ENCODE data around the gene KRTAP5-3.

The KRTAP5-3 gene

GRCh38 chr11:1560002-1560648, 48.1 kb downstream of the KRTAP5-3 start:
- no peak overlapping the region for H3K4me3 ChIP-seq (ENCODE audit: low read length)
- no peak overlapping the region for H3K23ac ChIP-seq (ENCODE audit: low read length)
- no peak overlapping the region for H2BK15ac ChIP-seq (replicated peaks; ENCODE audit: low read depth)
- no peak overlapping the region for H2AK5ac ChIP-seq (ENCODE audit: low read length)
- H3K4me2 ChIP-seq (ENCODE audit: low read length): no peak overlapping the region
- H3K4me1 ChIP-seq (ENCODE audit: control insufficient read depth, low read depth, low read length): no peaks in the 10 kb centered on the region
- no peak overlapping the region for H2BK5ac ChIP-seq (ENCODE audit: low read length)
- H3K9ac ChIP-seq (ENCODE audit: low read length): no peak overlapping the region
- DNase-seq: no peak
- no peaks in the 10 kb centered on the region for H3K36me3 ChIP-seq (ENCODE audit: control insufficient read depth, insufficient read depth, low read length)
- no peak overlapping the region for H3K18ac ChIP-seq (ENCODE audit: low read length)
- H3K27ac ChIP-seq (ENCODE audit: low read depth, low read length): no peak overlapping the region
- WGBS (ENCODE audit: extremely low coverage, insufficient coverage, low lambda C conversion rate): no CpG with 5 or more reads among the region's 15 CpGs
- H4K5ac ChIP-seq (ENCODE audit: low read length): no peak overlapping the region
- H3K4ac ChIP-seq (ENCODE audit: low read depth, low read length): no peak overlapping the region
- no peak overlapping the region for H2BK120ac ChIP-seq (ENCODE audit: low read depth, low read length)
- no peaks in the 10 kb centered on the region for H3K79me2 ChIP-seq (ENCODE audit: control insufficient read depth, insufficient read depth, low read length)
- no peak overlapping the region for H4K8ac ChIP-seq (ENCODE audit: low read depth, low read length)
- H3K79me1 ChIP-seq (ENCODE audit: low read length): no peaks in the 10 kb centered on the region
- H3K27me3 ChIP-seq (ENCODE audit: insufficient read depth, low read length, poor library complexity): peaks cover 9% of the 10 kb centered on the region
- no peak overlapping the region for H3K56ac ChIP-seq (ENCODE audit: low read length)

- no peak overlapping the region for H3K56ac ChIP-seq (ENCODE audit: low read length)
- H3K23ac ChIP-seq (ENCODE audit: low read length): no peak overlapping the region
- H2AK5ac ChIP-seq (ENCODE audit: low read length): no peak overlapping the region
- no peak overlapping the region for H3K18ac ChIP-seq (ENCODE audit: low read length)
- H4K8ac ChIP-seq (ENCODE audit: low read depth, low read length): no peak overlapping the region
- H3K4me3 ChIP-seq (ENCODE audit: low read length): no peak overlapping the region
- no peak overlapping the region for H3K9ac ChIP-seq (ENCODE audit: low read length)
- no CpG with 5 or more reads among the region's 29 CpGs for WGBS (ENCODE audit: extremely low coverage, insufficient coverage, low lambda C conversion rate)
- H2BK120ac ChIP-seq (ENCODE audit: low read depth, low read length): no peak overlapping the region
- H2BK15ac ChIP-seq (replicated peaks; ENCODE audit: low read depth): no peak overlapping the region
- H2BK5ac ChIP-seq (ENCODE audit: low read length): no peak overlapping the region
- H3K4ac ChIP-seq (ENCODE audit: low read depth, low read length): no peak overlapping the region
- peaks cover 9% of the 10 kb centered on the region for H3K27me3 ChIP-seq (ENCODE audit: insufficient read depth, low read length, poor library complexity)
- H4K5ac ChIP-seq (ENCODE audit: low read length): no peak overlapping the region
- H3K4me1 ChIP-seq (ENCODE audit: control insufficient read depth, low read depth, low read length): no peaks in the 10 kb centered on the region
- H3K79me2 ChIP-seq (ENCODE audit: control insufficient read depth, insufficient read depth, low read length): no peaks in the 10 kb centered on the region
- no peak overlapping the region for H3K27ac ChIP-seq (ENCODE audit: low read depth, low read length)
- no peak overlapping the region for H3K4me2 ChIP-seq (ENCODE audit: low read length)
- no peaks in the 10 kb centered on the region for H3K79me1 ChIP-seq (ENCODE audit: low read length)
- no peaks in the 10 kb centered on the region for H3K36me3 ChIP-seq (ENCODE audit: control insufficient read depth, insufficient read depth, low read length)
- peak; percentile 53 for DNase-seq
Observed at GRCh38 chr11:1559111-1559951, 48.9 kb downstream of the KRTAP5-3 start.

- H3K36me3 ChIP-seq (ENCODE audit: control insufficient read depth, insufficient read depth, low read length): no peaks in the 10 kb centered on the region
- H3K18ac ChIP-seq (ENCODE audit: low read length): no peak overlapping the region
- no peak overlapping the region for H3K4me3 ChIP-seq (ENCODE audit: low read length)
- no peak overlapping the region for H3K56ac ChIP-seq (ENCODE audit: low read length)
- no peak overlapping the region for H2BK120ac ChIP-seq (ENCODE audit: low read depth, low read length)
- no peak overlapping the region for H2AK5ac ChIP-seq (ENCODE audit: low read length)
- no peak overlapping the region for H4K8ac ChIP-seq (ENCODE audit: low read depth, low read length)
- no peak overlapping the region for H3K23ac ChIP-seq (ENCODE audit: low read length)
- no peaks in the 10 kb centered on the region for H3K79me2 ChIP-seq (ENCODE audit: control insufficient read depth, insufficient read depth, low read length)
- no peak overlapping the region for H3K27ac ChIP-seq (ENCODE audit: low read depth, low read length)
- H3K4ac ChIP-seq (ENCODE audit: low read depth, low read length): no peak overlapping the region
- no peak overlapping the region for H3K4me2 ChIP-seq (ENCODE audit: low read length)
- DNase-seq: no peak
- no CpG with 5 or more reads among the region's 12 CpGs for WGBS (ENCODE audit: extremely low coverage, insufficient coverage, low lambda C conversion rate)
- no peak overlapping the region for H2BK5ac ChIP-seq (ENCODE audit: low read length)
- no peaks in the 10 kb centered on the region for H3K79me1 ChIP-seq (ENCODE audit: low read length)
- H4K5ac ChIP-seq (ENCODE audit: low read length): no peak overlapping the region
- no peaks in the 10 kb centered on the region for H3K4me1 ChIP-seq (ENCODE audit: control insufficient read depth, low read depth, low read length)
- peaks cover 11% of the 10 kb centered on the region for H3K27me3 ChIP-seq (ENCODE audit: insufficient read depth, low read length, poor library complexity)
- H3K9ac ChIP-seq (ENCODE audit: low read length): no peak overlapping the region
- no peak overlapping the region for H2BK15ac ChIP-seq (replicated peaks; ENCODE audit: low read depth)
Observed at GRCh38 chr11:1558775-1559110, 49.5 kb downstream of the KRTAP5-3 start.

- Histone ChIP-seq H4K5ac (ENCODE audit: low read length) (no peak overlapping the region), H3K56ac (ENCODE audit: low read length) (no peak overlapping the region), H3K4ac (ENCODE audit: low read depth, low read length) (no peak overlapping the region), H3K18ac (ENCODE audit: low read length) (no peak overlapping the region), H4K8ac (ENCODE audit: low read depth, low read length) (no peak overlapping the region), H3K4me1 (ENCODE audit: control insufficient read depth, low read depth, low read length) (no peaks in the 10 kb centered on the region), H3K79me1 (ENCODE audit: low read length) (no peaks in the 10 kb centered on the region), H2BK5ac (ENCODE audit: low read length) (no peak overlapping the region), H2AK5ac (ENCODE audit: low read length) (no peak overlapping the region), H2BK15ac (replicated peaks; ENCODE audit: low read depth) (no peak overlapping the region), H3K4me2 (ENCODE audit: low read length) (no peak overlapping the region), H3K79me2 (ENCODE audit: control insufficient read depth, insufficient read depth, low read length) (no peaks in the 10 kb centered on the region), H3K27me3 (ENCODE audit: insufficient read depth, low read length, poor library complexity) (peaks cover 12% of the 10 kb centered on the region), H2BK120ac (ENCODE audit: low read depth, low read length) (no peak overlapping the region), H3K9ac (ENCODE audit: low read length) (no peak overlapping the region), H3K36me3 (ENCODE audit: control insufficient read depth, insufficient read depth, low read length) (no peaks in the 10 kb centered on the region), H3K27ac (ENCODE audit: low read depth, low read length) (no peak overlapping the region), H3K4me3 (ENCODE audit: low read length) (no peak overlapping the region), H3K23ac (ENCODE audit: low read length) (no peak overlapping the region)
- no peak for DNase-seq
- WGBS (ENCODE audit: extremely low coverage, insufficient coverage, low lambda C conversion rate): no CpG with 5 or more reads among the region's 29 CpGs
Observed at GRCh38 chr11:1557904-1558774, 50.1 kb downstream of the KRTAP5-3 start.

Data from mesendoderm (in vitro differentiated cells).